WTC11 (cell line): Measurements from ENCODE around the gene DNAJB12.

ENCODE experiments used
- CTCF ChIP-seq: fragments of 200-600 bp; IDR thresholded peaks from 2 replicates; pipeline ENCODE4 v1.8.0; 2022; ENCODE audit warnings: antibody characterized with exemption
- E2F4 ChIP-seq: sonication (generic); formaldehyde crosslinking; IDR thresholded peaks from 2 replicates; pipeline ENCODE4 v1.8.1; 2022; ENCODE audit warnings: low read depth, mild to moderate bottlenecking, moderate library complexity, missing genetic modification reagents, borderline replicate concordance
- ELF4 ChIP-seq: sonication (generic); formaldehyde crosslinking; IDR thresholded peaks from 2 replicates; pipeline ENCODE4 v1.8.1; 2022; ENCODE audit warnings: low read depth, mild to moderate bottlenecking, moderate library complexity, missing genetic modification reagents
- ESRRA ChIP-seq: sonication (generic); formaldehyde crosslinking; IDR thresholded peaks from 2 replicates; pipeline ENCODE4 v1.8.1; 2022; ENCODE audit warnings: mild to moderate bottlenecking, missing genetic modification reagents, borderline replicate concordance
- JUN ChIP-seq: sonication (generic); formaldehyde crosslinking; IDR thresholded peaks from 2 replicates; pipeline ENCODE4 v1.8.0; 2023; ENCODE audit warnings: mild to moderate bottlenecking, missing genetic modification reagents
- MLX ChIP-seq: sonication (generic); formaldehyde crosslinking; IDR thresholded peaks from 2 replicates; pipeline ENCODE4 v1.8.1; 2023; ENCODE audit warnings: mild to moderate bottlenecking, missing genetic modification reagents, moderate library complexity
- NR1H2 ChIP-seq: sonication (generic); formaldehyde crosslinking; IDR thresholded peaks from 2 replicates; pipeline ENCODE4 v1.9.0; 2021; ENCODE audit warnings: mild to moderate bottlenecking, moderate library complexity, missing genetic modification reagents
- SP1 ChIP-seq: sonication (generic); formaldehyde crosslinking; conservative IDR thresholded peaks from 2 replicates; pipeline ENCODE4 v1.8.1; 2022; ENCODE audit warnings: missing genetic modification reagents
- ZNF219 ChIP-seq: sonication (generic); formaldehyde crosslinking; IDR thresholded peaks from 2 replicates; pipeline ENCODE4 v1.8.0; 2023; ENCODE audit warnings: missing genetic modification reagents, mild to moderate bottlenecking, borderline replicate concordance
- ZNF423 ChIP-seq: fragments of 250-450 bp; sonication (Bioruptor Pico); IDR thresholded peaks from 2 replicates; pipeline ENCODE4 v2.1.2; 2022; ENCODE audit warnings: mild to moderate bottlenecking, moderate library complexity

- TF ChIP-seq ZNF219 (no peak), SP1 (CRISPR knock-in tag) (no peak), E2F4 (CRISPR knock-in tag) (no peak), MLX (no peak), CTCF (no peak), ESRRA (CRISPR knock-in tag) (no peak), JUN (CRISPR knock-in tag) (no peak), ELF4 (CRISPR knock-in tag) (no peak), ZNF423 (CRISPR knock-in tag) (no peak), NR1H2 (CRISPR knock-in tag) (no peak)
These were observed 34.0 kb downstream of the DNAJB12 start for GRCh38 chr10:72320676-72321247.
